ENCODE results near the gene CIT.
"Not testable (repeated sequence)": the region's sequence is repeated elsewhere in the genome, so short reads cannot be mapped to it uniquely, and the experiment has no call there.

CIT gene, protein sequence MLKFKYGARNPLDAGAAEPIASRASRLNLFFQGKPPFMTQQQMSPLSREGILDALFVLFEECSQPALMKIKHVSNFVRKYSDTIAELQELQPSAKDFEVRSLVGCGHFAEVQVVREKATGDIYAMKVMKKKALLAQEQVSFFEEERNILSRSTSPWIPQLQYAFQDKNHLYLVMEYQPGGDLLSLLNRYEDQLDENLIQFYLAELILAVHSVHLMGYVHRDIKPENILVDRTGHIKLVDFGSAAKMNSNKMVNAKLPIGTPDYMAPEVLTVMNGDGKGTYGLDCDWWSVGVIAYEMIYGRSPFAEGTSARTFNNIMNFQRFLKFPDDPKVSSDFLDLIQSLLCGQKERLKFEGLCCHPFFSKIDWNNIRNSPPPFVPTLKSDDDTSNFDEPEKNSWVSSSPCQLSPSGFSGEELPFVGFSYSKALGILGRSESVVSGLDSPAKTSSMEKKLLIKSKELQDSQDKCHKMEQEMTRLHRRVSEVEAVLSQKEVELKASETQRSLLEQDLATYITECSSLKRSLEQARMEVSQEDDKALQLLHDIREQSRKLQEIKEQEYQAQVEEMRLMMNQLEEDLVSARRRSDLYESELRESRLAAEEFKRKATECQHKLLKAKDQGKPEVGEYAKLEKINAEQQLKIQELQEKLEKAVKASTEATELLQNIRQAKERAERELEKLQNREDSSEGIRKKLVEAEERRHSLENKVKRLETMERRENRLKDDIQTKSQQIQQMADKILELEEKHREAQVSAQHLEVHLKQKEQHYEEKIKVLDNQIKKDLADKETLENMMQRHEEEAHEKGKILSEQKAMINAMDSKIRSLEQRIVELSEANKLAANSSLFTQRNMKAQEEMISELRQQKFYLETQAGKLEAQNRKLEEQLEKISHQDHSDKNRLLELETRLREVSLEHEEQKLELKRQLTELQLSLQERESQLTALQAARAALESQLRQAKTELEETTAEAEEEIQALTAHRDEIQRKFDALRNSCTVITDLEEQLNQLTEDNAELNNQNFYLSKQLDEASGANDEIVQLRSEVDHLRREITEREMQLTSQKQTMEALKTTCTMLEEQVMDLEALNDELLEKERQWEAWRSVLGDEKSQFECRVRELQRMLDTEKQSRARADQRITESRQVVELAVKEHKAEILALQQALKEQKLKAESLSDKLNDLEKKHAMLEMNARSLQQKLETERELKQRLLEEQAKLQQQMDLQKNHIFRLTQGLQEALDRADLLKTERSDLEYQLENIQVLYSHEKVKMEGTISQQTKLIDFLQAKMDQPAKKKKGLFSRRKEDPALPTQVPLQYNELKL (N-terminal part only)

DNA sequence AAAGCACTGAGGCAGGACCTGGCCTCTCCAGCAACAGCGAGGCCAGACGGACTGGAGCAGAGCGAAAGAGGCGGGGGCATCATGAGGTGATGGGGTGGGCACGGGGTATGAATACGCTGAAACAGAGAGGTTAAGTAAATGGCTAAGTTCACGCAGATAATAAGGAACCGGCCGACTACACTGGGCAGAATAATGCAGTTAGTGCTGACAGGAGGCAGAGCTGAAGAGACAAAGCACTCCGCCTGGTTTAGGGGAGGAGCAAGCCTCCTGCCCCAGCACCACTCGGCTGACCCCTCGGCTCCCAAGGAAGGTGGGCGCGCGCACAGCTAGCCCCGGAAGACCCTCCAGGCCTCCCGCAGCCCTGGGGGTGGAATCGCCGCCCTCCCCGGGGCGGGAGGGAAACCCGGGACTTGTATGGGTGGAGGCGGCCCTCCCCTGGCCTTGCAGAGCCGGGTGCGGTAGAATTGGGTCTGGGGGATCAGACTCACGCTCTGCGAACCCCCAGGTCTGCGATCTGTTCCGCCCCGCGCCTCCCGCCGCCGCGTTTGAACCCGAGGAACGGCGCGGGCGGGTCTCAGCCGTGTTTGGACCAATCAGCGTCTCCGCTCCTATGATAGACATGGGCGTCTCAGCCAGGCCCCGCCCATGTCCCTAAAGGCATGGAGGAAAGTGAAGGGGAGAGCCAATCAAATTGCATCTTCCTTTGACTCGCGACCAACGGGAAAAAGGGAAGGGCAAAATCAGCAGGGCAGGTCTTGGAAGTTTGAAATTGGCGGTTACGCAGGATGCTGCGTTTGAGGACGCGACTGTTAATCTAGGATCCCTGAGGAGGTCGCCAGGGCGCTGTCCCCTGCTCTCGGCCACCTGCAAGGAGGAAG is at the start of gene CIT:
TSS of gene CIT (minus strand) at position 560 of the 878 bp plus-strand sequence. CDS start 1,152 bp downstream, outside the sequence.
- DNase-seq: peak; percentile 92

DNA sequence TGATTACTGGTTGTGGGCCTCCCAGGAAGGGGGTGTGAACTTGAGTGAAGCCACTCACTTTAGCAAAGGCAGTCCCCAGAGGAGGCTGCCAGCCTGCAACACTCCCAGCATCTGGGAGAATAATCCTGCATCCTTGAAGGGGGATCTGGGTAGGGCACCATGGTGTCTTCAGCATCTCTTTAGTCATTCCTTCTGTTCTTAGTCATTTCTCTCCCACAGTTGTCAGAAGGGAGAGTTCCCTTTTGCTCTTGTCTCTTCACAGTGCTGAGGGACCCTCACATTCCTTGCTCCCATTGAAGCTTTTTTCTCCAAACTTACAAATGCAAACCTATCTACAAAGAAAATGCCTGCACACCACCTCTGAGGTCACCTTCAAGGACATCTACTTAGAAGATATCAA is 48.1 kb upstream of the CIT start:
- no peak for DNase-seq

DNA sequence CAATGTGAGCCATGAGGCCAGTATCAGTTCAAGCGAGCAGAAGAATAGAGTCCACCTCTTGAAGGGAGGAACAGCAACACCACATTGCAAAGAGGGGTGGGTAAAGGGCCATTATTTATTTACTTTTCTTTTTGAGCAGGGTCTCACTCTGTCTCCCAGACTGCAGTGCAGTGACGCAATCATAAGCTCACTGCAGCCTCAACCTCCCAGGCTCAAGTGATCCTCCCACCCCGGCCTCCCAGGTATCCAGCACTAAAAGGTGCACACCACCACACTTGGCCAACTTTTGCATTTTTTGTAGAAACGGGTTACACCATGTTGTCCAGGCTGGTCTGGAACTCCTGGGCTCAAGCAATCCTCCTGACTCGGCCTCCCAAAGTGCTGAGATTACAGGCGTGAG is 42.9 kb upstream of the CIT start:
- no peak for DNase-seq

DNA sequence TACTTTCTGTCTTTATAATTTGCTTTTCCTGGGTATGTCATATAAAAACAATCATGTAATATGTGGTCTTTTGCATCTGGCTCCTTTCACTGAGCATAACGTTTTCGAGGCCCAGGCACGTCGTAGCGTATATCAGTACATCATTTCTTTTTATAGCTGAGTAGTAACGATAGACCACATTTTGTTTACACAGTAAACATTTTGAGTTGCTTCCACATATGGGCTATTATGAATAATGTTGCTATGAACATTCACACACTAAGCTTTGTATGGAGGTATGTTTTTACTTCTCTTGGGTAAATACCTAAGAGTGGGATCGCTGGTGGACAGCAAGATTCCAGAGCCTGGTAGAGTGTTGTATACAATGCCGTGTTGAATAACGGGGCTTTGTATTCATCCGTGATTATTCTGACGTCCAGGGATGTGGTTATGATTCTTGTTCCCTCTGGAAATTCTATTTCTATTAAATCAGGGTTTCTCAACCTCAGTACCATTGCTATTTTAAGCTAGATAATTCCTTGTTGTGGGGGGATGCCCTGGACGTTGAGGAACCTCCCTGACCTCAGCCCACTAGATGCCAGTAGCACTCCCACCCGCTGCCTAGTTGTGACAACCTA is 38.9 kb upstream of the CIT start:
- no peak for DNase-seq

DNA sequence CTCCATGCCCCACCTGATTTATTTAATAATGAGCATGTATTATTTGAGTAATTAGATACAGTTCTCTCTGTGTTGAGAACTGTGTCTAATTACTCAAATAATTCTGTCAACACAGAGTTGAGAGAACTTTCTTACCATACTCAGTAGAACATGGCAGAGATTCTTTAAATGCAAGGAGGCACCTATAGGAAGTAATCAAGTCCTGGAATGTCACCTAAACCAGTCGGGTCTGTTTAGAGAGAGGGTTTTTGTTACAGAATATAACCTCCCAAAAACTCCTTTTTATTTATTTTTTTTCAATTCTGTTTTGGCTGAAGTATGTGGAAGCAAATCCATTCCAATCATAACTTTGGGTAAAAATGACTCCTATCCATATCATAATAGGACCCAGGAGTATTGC is 37.5 kb upstream of the CIT start:
- DNase-seq: no peak

DNA sequence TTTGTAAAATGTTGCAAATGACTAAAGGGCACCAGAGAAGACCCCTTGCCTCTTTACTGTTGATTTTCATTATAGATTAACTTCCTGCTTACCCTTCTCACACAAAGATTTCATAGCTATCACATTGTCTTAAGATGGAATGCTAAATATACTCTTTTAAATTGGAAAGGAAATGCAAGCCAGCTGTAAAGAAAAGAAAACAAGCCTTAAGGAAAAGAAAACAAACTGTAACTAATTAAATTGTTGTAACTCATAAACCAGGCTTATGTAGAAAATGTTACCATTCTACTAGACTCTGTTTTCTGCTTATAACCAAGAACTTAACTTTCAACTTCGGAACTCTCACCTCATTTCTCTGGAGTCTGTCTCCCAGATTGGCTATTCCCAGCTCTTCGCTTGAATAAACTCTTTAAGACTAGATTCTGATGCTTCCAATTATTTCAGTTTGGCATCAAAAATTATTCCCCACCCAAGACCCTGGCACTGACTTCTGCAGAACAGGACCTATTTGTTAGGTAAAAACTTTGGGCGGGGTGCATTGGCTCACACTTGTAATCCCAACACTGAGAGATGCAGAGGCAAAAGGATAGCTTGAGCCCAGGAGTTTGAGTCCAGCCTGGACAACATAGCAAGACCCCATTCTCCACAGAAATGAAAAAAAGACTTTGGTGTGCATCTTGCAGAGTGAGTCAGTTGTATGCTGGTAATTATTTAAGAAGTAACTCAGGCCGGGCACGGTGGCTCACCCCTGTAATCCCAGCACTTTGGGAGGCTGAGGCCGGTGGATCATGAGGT is 36.6 kb upstream of the CIT start:
- no peak for DNase-seq

DNA sequence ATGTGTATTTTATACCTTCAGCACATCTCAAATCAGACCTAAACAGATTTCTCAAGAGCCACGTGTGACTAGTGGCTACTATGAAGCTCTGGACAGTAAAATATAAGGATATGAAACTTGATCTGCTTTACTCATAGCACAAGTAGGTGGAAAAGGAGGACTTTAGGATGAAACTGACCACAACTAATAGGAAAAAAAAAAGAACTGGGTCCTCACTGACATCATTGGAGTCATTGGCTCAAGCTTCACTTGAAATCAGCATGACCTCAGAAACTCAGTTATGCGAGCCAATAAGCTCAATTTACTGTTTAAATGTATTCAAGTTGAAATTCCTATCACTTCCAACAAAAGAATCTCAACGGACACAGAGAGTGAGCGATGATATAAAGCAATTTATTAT is 34.1 kb upstream of the CIT start:
- DNase-seq: no peak

DNA sequence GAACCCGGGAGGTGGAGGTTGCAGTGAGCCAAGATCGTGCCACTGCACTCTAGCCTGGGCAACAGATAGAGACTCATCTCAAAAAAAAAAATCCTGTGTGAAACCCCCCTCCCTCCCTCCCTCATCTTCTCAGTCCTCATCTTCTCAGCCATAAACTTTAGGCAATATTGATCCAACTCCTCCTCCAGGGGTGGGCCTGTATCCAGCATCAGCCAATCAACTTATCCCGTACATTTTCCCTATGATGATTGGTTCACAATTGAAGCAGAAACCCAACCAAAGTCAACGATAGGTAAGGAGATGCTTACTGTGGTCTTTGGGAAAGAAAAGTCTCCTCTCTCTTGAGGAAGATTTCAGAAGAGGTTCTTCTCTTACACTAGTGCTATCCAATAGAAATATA is 33.5 kb upstream of the CIT start:
- DNase-seq: no peak

DNA sequence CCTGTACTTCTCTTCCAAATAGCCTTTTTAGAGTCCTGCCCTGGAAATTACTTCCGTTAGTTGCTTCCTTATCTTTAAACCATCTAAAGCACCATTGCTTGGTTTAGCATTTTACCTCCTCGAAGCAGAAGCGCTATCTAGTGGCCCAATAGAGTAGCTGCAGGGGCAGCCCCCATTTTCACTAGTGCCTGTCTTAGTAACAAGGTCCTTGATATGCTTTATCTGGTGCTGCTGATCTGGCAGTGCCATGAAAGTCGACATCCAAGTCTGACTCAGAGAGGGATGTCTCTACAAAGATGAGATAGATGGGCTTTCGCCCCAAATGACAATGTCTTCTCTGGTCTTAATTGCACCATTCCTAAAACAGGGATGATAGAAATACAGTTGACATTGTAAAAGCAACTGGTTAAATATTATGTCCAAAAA is 25.0 kb upstream of the CIT start:
- DNase-seq: peak; percentile 83

DNA sequence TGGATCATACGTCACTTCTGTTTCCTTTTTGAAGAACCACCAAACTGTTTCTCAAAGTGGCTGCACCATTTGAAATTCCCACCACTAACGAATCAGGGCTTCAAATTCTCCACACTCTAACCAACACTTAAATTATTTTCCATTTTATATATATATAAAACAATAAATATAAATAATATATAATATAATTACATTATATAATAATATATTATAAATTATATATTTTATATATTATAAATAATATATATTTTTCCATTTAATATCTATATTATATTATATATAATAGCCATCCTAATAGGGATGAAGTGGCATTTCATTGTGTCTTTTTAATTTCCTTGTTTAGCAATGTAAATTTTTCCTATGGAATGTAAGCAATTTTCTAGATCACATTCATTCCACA is 24.6 kb upstream of the CIT start:
- no peak for DNase-seq

DNA sequence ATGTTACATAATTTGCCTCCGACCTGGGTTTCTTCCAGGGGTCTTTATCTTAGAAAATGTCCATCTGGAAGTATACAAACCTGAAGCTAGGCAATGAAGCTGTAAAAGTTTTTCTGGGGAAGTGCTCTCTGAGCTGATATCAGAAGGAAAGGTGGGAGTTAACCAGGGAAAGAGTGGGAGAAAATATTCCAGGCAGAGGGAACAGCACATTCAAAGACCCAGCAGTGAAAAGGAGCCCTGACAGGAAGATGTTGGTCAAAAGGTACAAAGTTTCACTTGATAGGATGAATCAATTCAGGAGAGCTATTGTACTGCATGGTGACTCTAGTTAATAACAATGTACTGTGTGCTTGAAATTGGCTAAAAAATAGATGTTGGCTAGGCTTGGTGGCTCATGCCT is 17.8 kb upstream of the CIT start:
- DNase-seq: no peak

DNA sequence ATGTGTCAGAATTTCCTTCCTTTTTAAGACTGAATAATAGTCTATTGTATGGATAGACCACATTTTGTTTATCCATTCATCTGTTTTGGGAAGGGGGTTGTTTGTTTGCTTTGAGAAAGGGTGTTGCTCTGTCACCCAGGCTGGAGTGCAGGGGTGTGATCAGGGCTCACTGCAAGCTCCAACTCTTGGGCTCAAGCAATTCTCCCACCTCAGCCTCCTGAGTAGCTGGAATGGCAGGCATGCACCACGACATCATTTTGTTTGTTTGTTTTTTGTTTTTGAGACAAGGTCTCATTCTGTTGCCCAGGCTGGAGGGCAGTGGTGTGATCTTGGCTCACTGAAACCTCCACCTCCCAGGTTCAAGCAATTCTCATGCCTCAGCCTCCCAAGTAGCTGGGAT is 15.5 kb upstream of the CIT start:
- DNase-seq: not testable (repeated sequence)

DNA sequence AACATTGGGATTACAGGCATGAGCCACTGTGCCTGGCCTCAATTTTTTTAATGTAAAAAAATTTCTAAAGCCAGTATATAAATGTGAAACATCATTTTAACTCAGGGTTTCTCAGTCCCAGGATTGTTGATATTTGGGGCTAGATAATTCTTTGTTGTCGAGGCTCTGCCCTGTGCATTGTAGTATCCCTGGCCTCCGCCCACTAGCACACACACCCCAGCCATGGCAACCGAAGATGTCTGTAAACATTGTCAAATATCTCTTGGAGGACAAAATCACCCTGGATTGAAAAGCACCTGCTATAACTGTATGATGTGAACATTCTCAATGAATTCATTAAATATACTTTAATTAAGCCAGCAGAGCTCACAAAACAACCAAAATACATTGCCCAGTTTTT is 8.4 kb upstream of the CIT start:
- no peak for DNase-seq

DNA sequence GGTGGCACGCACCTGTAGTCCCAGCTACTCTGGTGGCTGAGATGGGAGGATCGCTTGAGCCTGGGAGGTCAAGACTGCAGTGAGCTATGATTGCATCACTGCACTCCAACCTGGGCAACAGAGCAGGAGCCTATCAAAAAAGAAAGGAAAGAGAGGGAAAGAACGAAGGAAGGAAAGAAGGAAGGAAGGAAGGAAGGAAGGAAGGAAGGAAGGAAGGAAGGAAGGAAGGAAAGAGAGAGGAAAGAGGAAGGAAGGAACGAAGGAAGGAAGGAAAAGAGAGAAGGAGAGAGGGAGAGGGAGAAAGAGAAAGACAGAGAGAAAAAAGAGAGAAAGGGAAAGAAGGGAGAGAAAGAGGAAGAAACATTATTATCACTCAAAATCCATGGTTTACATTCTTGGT is 6.7 kb upstream of the CIT start:
- DNase-seq: not testable (repeated sequence)

DNA sequence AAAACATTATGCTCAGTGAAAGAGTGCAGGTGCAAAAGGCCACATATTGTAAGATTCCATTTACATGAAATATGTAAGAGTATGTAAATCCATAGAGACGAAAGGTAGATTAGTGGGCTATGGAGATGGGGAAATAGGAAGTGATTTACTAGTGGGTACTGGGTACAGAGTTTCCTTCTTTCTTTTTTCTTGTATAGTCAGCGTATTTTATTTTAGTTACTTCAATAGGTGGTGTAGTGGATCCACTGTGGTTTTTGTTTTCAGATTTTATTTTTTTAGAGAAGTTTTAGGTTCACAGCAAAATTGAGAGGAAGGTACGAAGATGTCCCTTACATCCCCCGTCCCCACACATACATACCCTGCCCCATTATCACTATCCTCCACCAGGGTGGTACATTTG is 6.1 kb upstream of the CIT start:
- DNase-seq: no peak

DNA sequence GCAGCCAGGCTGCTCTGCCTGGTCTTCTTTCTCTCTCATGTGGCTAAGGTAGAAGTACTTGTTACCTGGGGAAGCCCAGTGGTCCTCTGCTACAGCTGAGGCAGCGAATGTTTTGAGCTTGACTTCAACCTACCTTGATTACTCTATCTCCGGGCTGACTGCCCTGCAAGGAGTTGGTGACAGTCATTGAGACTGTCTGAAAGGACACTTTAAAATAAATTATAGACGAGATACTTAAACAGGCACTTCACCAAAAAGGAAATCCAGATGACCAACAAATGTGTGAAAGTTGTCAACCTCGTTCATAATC is 474 bp upstream of the CIT start:
- no peak for DNase-seq

DNA sequence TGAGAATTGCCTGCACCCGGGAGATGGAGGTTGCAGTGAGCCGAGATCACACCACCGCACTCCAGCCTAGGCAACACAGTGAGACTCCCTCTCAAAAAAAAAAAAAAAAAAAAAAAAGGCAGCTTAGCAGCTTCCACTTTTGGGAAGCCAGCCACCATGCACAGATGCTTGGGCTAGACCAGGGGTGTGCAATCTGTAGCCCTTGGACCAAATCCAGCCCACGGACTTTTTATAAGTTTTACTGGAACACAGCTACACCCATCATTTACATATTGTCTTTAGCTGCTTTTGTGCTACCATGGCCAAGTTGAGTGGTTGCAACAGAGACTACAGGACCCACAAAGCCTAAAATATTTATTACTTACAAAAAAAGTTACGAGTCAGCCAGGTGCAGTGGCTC is 6.7 kb downstream of the CIT start:
- no peak for DNase-seq

DNA sequence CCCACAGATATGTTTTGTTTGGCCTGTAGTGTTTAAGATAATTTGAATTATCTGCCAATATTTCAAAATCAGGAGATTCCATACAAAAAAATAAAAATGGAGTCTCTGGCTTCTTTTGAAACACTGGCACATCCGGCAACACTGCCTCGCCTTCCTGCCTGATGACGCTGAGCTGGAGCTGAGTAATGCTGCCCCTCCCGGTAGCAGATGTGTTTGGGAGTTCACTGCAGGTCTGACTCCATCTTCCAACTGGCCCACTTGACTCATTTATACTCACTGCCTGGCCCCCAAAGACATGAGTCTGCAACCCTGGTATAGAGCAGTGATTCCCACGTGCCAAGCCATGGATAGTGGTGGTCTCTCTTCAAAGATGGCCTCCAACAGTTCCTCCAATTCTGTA is 7.4 kb downstream of the CIT start:
- DNase-seq: no peak

DNA sequence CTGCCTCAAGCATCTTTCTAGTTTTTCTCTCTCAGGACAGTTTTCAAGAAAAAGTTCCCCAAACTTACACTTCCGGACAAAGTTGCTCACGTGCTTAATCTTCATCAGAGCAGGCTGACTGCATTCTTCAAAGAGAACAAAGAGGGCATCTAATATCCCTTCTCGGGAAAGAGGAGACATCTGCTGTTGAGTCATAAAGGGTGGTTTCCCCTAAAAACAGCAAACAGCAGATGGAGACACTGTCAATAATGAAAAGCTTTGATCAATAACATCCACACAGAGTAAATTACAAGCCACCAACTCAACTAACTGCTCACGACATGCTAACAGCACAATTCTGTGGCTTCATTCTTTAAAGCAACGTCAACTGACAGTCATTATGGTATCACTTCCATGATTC is 8.1 kb downstream of the CIT start:
- no peak for DNase-seq

DNA sequence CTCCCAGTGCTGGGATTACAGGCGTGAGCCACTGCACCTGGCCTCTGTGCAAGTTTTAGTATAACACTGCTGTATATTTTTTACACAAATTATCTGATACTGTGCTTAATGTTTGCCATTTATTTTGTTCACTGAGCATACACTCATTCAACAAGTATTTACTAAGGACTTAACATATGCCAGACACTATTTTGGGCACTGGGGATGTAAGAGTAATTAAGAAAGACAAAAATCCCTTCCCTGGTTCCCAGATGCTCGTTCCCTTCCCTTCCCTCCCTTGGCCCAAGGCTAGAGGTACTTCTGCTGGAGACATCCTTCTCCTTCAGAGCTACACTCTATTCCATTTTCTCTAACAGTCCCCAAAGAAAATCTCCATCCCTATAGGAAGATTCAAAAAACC is 12.5 kb downstream of the CIT start:
- no peak for DNase-seq

DNA sequence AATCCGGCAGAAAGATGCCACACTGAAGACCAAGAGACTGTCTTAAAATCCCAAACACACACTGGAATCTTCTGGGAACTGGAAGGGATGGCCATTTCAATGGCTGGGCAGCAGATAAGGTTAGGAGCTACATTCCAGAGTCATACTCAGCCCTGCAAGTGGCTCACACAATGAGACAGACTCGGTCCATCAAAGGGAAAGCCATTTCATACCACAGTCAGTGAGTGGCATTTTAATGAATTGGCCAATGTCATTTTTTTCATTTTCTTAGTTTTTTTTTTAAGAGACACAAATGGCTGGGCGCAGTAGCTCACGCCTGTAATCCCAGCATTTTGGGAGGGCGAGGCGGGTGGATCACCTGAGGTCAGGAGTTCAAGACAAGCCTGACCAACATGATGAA is 17.9 kb downstream of the CIT start:
- no peak for DNase-seq
